HUES64 (cell line): ENCODE results near the gene ITGBL1.

Source experiments
- H3K27ac ChIP-seq: 2 replicates; pipeline ENCODE4 v1.7.0; 2013; ENCODE audit warnings: low read depth, low read length, inconsistent platforms
- H3K27me3 ChIP-seq: 2 replicates; pipeline ENCODE4 v1.6.1; 2013; ENCODE audit warnings: mild to moderate bottlenecking, low read length; ENCODE audit not compliant: insufficient read depth
- H3K36me3 ChIP-seq: 2 replicates; pipeline ENCODE4 v1.6.1; 2013; ENCODE audit warnings: mild to moderate bottlenecking, low read length; ENCODE audit not compliant: insufficient read depth
- H3K4me1 ChIP-seq: 2 replicates; pipeline ENCODE4 v1.6.1; 2013; ENCODE audit warnings: mild to moderate bottlenecking, low read length, moderate library complexity; ENCODE audit not compliant: insufficient read depth
- H3K4me3 ChIP-seq: 2 replicates; pipeline ENCODE4 v1.5.1; 2013; ENCODE audit warnings: mild to moderate bottlenecking, low read length, moderate library complexity
- H3K9ac ChIP-seq: 2 replicates; pipeline ENCODE4 v1.6.1; 2013; ENCODE audit warnings: mild to moderate bottlenecking, low read depth, low read length
- H3K9me3 ChIP-seq: 2 replicates; pipeline ENCODE4 v1.6.1; 2013; ENCODE audit warnings: low read depth, low read length; ENCODE audit not compliant: insufficient read depth
- WGBS: fragments of 150-250, 120-280 bp; methylation state at CpG from one replicate; pipeline ENCODE4 v1.1.7; 2013; ENCODE audit warnings: missing lambda C conversion rate; 5-methylcytosine and 5-hydroxymethylcytosine counted together

ITGBL1 gene

DNA sequence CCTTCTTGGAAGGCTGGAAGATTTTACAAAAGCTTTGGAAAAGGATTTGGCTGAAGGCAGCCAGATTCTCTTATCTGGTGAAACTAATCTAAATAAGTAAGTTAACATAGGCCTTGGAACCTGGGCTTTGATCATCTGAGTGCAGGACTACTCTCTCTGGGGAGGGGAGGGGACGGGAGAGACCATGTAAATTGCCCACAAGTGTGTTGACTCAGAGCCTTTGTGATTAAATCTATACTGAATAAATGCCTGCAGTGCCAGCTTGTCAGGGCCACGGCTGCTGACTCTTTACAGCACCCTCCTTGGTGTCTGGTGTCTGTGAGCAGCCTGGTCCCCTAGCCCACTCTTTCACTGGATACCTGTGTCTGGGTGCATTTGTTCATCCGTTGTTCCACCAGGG, 251.4 kb downstream of the ITGBL1 start:
- 82% methylated on average over 3 of the region's 3 CpGs for WGBS
- no peaks in the 10 kb centered on the region for H3K36me3 ChIP-seq

DNA sequence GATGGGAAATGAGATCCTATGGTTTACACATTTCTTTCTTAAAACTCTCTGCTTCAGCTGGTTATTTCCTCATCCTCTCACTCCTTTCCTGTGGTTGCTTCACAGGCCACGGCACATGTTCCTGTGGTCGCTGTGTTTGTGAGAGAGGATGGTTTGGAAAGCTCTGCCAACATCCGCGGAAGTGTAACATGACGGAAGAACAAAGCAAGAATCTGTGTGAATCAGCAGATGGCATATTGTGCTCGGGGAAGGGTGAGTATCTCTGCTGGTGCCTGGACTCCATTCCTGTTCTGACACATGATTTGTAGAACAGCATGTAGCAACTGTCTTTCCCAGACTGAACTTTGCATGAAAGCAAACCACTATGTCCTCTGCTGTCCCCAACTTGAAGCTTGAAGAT, 254.2 kb downstream of the ITGBL1 start:
- Histone ChIP-seq H3K27me3 (no peaks in the 10 kb centered on the region), H3K9me3 (no peaks in the 10 kb centered on the region), H3K4me3 (no peak overlapping the region), H3K9ac (no peak overlapping the region), H3K4me1 (no peaks in the 10 kb centered on the region; the same call in 1 of the 2 replicates), H3K27ac (no peak overlapping the region), H3K36me3 (no peaks in the 10 kb centered on the region)
- 96% methylated on average over 6 of the region's 6 CpGs for WGBS

More for the DNA sequence above, 251.4 kb downstream of the ITGBL1 start:
- no peaks in the 10 kb centered on the region for H3K9me3 ChIP-seq
- no peak overlapping the region for H3K4me3 ChIP-seq
- H3K27me3 ChIP-seq = no peaks in the 10 kb centered on the region
- no peaks in the 10 kb centered on the region; the same call in 1 of the 2 replicates for H3K4me1 ChIP-seq
- no peak overlapping the region for H3K9ac ChIP-seq
- H3K27ac ChIP-seq = no peak overlapping the region

DNA sequence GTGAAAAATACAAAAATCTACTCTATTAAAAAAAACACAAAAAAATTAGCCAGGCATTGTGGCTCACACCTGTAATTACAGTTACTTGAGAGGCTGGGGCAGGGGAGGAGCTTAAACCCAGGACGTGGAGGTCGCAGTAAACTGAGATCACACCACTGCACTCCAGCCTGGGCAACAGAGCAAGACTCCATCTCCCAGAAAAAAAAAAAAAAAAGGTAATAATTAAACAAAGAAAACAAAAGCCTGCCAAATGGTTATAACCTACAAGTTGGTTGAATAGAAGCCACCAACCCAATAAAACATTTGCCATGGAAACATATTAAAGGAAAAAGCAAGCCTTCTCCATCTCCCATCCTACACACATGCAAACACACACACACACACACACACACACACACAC, 255.2 kb downstream of the ITGBL1 start:
- Histone ChIP-seq H3K9me3 (no peaks in the 10 kb centered on the region), H3K4me1 (no peaks in the 10 kb centered on the region; the same call in 1 of the 2 replicates), H3K36me3 (no peaks in the 10 kb centered on the region), H3K4me3 (no peak overlapping the region), H3K27me3 (no peaks in the 10 kb centered on the region), H3K27ac (no peak overlapping the region), H3K9ac (no peak overlapping the region)
- 78% methylated on average over 2 of the region's 2 CpGs for WGBS

DNA sequence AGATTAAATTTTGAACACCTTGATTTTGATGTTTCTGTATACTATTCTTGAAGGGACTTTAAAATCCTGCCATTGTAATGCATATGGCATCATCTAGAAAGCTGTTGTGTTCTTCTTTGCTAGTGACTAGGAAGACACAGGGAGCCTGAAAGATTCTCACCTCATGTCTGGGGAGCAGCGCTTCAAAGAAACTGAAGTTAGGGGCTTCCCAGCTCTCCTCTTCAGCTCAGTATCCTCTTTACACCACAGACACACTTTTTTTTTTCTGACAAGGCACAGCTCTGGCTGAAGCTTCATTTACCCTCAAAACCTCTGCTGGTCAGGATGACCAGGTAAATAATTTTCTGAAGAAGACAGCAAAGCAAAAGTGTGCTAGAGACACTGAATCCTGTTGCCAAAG, 255.6 kb downstream of the ITGBL1 start:
- Histone ChIP-seq H3K4me3 (no peak overlapping the region), H3K27ac (no peak overlapping the region), H3K9ac (no peak overlapping the region), H3K27me3 (no peaks in the 10 kb centered on the region), H3K4me1 (no peaks in the 10 kb centered on the region; the same call in 1 of the 2 replicates), H3K9me3 (no peaks in the 10 kb centered on the region), H3K36me3 (no peaks in the 10 kb centered on the region)
- WGBS = 66% methylated on average over 1 of the region's 1 CpG

DNA sequence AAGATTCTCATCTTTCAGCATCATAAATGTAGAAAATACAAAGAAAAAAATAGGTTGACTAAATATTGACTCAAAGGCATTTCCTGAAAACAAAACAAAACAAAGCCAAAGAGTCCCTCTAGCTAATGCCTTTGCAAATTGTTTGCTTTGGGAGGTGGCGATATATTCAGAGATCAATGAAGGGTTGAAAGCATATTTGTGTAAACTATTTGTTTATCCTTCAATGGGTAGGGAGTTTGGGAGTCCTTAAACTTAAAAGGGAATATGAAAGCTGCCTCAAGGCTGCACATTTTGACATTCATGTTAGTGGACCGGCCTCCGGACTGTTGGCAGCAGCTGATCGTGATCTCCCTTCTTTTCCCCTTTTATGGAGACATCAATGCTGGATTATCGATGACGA, 257.5 kb downstream of the ITGBL1 start:
- Histone ChIP-seq H3K4me1 (no peaks in the 10 kb centered on the region; the same call in 1 of the 2 replicates), H3K27me3 (no peaks in the 10 kb centered on the region), H3K36me3 (no peaks in the 10 kb centered on the region), H3K9ac (no peak overlapping the region), H3K9me3 (no peaks in the 10 kb centered on the region), H3K4me3 (no peak overlapping the region), H3K27ac (no peak overlapping the region)
- WGBS = 92% methylated on average over 6 of the region's 6 CpGs

DNA sequence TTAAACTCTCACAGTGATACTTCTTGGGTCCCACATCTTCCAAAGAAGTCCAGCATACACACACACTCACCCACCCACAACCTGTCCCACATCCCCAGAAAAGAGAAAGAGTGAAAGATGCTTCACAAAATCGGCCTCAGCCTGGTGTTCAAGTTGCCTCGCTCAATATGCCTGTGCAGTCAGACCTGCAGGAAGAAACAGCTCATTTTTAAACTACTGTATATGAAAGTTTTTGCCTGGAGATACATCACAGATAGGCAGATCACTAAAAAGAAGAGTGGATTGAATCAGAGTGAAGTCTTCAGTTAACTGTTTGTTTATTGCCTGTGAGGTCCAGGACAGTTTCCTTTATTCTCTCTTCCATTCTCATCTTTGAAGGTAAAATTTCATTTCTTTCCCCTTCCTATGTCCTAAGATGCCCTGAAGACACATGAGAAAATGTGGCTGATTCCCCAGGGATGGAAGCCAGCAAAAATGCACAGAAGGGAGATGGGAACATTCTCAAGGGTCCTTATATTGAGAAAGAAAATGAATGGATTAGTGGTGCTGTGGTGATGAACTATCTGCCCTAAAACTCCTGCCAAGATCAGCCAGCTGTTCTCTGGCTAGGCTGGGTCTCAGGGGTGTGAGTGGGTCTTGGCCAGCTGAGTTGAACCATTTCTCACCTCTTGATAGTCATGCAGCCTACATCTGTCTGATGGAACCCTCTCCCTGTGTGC, 259.0 kb downstream of the ITGBL1 start:
- Histone ChIP-seq H3K4me3 (no peak overlapping the region), H3K36me3 (no peaks in the 10 kb centered on the region), H3K9ac (no peak overlapping the region), H3K4me1 (no peaks in the 10 kb centered on the region; the same call in 1 of the 2 replicates), H3K27me3 (no peaks in the 10 kb centered on the region), H3K9me3 (no peaks in the 10 kb centered on the region), H3K27ac (no peak overlapping the region)
- 88% methylated on average over 2 of the region's 2 CpGs for WGBS

DNA sequence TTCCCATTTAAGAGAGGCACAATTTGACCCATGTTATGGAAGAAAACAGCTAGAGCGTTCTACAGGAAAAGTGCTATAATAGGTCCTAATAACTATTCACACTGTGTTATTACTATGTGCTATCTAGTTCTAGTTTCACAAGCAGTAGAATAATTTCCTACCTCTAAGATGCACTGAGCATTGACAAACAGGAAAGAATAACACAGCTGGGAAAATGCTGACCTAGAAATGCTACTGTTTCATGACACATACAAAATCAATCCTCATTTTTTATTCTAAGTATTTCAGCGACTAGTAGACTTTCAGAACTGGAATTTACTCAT, 259.5 kb downstream of the ITGBL1 start:
- 90% methylated on average over 2 of the region's 2 CpGs for WGBS
- Histone ChIP-seq H3K4me1 (no peaks in the 10 kb centered on the region; the same call in 1 of the 2 replicates), H3K9me3 (no peaks in the 10 kb centered on the region), H3K36me3 (no peaks in the 10 kb centered on the region), H3K9ac (no peak overlapping the region), H3K27me3 (no peaks in the 10 kb centered on the region), H3K4me3 (no peak overlapping the region), H3K27ac (no peak overlapping the region)

DNA sequence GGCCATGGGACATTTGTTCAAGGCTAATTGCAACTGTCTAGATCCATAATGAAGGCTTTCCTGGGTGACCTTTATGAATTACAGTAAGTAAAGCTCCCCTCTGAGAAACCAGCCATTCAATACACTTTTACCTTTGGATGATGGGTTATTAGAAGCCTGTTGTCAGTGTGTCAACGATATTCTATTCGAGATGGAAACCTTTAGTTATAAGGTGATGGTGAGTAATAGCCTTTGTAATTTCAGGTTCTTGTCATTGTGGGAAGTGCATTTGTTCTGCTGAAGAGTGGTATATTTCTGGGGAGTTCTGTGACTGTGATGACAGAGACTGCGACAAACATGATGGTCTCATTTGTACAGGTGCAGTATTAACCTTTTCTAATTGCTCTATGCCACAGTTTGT, 261.7 kb downstream of the ITGBL1 start:
- Histone ChIP-seq H3K36me3 (no peaks in the 10 kb centered on the region), H3K4me3 (no peak overlapping the region), H3K4me1 (no peaks in the 10 kb centered on the region), H3K27ac (no peak overlapping the region), H3K27me3 (no peaks in the 10 kb centered on the region), H3K9me3 (no peaks in the 10 kb centered on the region), H3K9ac (no peak overlapping the region)
- over 99% methylated on average over 3 of the region's 3 CpGs for WGBS

DNA sequence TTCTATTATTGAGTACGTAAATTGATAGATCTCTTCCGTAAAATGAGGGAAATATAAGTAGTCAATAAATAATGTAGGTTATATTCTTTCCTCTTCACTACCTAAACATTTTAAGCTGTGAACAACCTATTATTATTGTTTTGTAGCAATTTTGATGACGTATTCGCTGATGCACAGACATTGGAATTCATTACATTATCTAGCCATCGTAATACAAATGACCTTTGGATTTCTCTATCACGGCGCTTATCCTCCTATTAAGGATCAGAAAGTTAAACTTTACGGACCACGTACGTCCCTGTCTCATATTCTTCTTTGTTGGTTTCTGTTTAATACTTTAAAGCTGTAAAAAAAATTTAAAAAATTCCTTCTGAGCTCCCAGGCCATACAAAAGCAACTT, 264.9 kb downstream of the ITGBL1 start:
- H3K9ac ChIP-seq = no peak overlapping the region
- H3K9me3 ChIP-seq = no peaks in the 10 kb centered on the region
- no peak overlapping the region for H3K27ac ChIP-seq
- 97% methylated on average over 9 of the region's 10 CpGs for WGBS
- no peak overlapping the region for H3K4me3 ChIP-seq
- no peaks in the 10 kb centered on the region for H3K4me1 ChIP-seq
- no peaks in the 10 kb centered on the region for H3K36me3 ChIP-seq
- no peaks in the 10 kb centered on the region for H3K27me3 ChIP-seq

DNA sequence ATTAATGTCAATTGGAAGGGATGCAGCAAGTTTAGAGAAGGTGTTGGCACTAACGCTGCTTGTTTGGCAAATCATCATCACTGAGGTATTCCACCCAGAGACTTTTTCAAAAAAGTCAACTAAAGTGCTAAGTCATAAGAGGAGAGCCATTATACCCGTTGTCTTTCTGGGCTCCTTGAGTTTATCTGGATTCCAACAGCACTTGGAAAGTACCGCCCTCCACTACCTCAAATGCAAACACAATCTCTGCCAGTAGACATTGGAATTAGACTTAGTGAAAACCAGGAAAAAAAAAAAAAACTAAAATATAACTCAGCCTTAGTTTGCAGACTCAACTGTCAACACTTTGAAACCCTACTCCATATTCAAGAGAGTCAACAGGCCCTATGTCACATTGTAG, 266.0 kb downstream of the ITGBL1 start:
- Histone ChIP-seq H3K9me3 (no peaks in the 10 kb centered on the region), H3K4me3 (no peak overlapping the region), H3K4me1 (no peaks in the 10 kb centered on the region), H3K36me3 (no peaks in the 10 kb centered on the region), H3K9ac (no peak overlapping the region), H3K27ac (no peak overlapping the region), H3K27me3 (no peaks in the 10 kb centered on the region)
- 88% methylated on average over 3 of the region's 3 CpGs for WGBS

DNA sequence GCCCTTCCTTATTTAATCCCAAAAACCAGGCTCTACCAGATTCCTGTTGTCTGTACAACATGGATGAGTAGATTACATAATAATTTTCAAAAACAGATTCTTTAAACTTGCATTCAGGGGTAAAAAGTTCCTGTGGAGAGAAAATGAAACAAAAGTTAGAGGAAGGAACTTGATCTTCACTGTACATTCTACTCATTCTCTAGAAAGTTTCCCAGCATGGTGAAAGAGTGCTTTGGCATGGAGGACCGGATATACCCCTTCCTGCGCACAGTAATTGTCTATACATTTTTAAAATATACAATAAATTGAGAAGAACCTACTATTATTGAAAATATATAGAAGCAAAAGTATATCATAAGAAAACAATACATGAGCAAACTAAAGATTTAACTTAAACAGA, 274.2 kb downstream of the ITGBL1 start:
- no peak overlapping the region for H3K4me3 ChIP-seq
- H3K9ac ChIP-seq = no peak overlapping the region
- H3K4me1 ChIP-seq = no peaks in the 10 kb centered on the region
- no peaks in the 10 kb centered on the region for H3K9me3 ChIP-seq
- no peak overlapping the region for H3K27ac ChIP-seq
- no peaks in the 10 kb centered on the region for H3K36me3 ChIP-seq
- no peaks in the 10 kb centered on the region for H3K27me3 ChIP-seq
- no CpG with 5 or more reads among the region's 2 CpGs for WGBS

DNA sequence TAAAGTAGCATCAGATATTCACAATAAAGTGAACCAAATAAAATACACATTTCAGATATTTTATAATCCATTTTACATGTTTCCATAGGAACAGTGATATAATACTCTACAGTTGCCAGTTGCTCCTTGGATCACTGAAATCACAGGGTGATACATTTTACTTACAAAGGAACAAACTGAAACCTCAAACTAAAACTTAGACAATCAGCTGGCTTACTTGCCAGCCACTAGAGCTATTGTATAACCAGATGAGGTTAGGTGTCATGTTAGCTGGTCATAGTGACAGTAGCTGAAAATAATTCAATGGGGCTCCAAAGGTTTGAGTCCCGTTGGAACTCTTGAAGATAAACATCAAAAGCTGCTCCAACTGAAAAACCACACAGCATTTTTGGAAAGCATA, 274.6 kb downstream of the ITGBL1 start:
- no peak overlapping the region for H3K27ac ChIP-seq
- H3K9me3 ChIP-seq = no peaks in the 10 kb centered on the region
- H3K36me3 ChIP-seq = no peaks in the 10 kb centered on the region
- no peak overlapping the region for H3K9ac ChIP-seq
- WGBS = 100% methylated on average over 1 of the region's 1 CpG
- no peaks in the 10 kb centered on the region for H3K27me3 ChIP-seq
- no peak overlapping the region for H3K4me3 ChIP-seq
- no peaks in the 10 kb centered on the region for H3K4me1 ChIP-seq
